ENCODE results near the gene BAHCC1. TPM values are rescaled to one million over a fixed set of nuclear protein-coding genes. Genes with fewer than 3 reads are reported as not detected.

BAHCC1 gene
- total and polyA plus RNA-seq, 9 of the 15 experiments (the other 6 are each of a cell fraction or from before 2014, with no cell fraction given) = 0.14 to 26.9 (median 5.0) TPM

DNA sequence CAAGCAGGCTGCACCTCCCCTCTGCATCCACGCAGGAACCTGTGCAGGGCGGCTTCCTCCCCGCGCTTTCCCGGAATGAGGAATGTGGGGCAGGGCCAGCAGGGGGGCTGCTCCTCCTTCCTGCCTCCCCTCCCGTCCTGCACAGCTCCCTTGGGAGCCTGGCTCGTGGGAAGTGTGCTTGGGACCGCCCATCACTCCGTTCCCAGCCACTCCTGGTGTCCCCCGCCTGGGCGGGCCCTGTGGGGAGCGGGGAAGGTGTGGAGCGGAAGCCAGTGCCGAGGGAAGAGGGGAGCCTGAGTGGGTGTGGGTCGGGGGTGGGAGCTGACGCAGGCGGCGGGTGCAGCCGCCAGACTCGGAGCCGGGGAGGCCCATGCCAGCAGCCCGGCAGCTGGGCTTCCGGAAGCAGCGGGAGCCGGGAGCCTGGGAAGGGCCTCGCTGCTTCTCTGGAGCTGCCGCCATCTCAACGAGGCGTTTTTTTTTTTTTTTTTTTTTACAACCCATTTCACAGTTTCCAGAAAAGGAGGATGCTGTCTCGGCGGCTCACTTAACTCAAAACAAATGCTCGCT lies 24.1 kb downstream of the BAHCC1 start (continued):
- TF ChIP-seq VEZF1 (CRISPR knock-in tag; IDR thresholded peaks at IDR 0.05) (peak; percentile 29; the same call in 1 of the 2 replicates), E2F6 (IDR thresholded peaks at IDR 0.05; ENCODE audit: borderline replicate concordance in 1 of 2, extremely low read depth in 1 of 2, insufficient read depth in 1 of 2, insufficient read length in 1 of 2, low read depth in 1 of 2, low read length in 1 of 2, poor library complexity in 1 of 2, severe bottlenecking in 1 of 2) (peak in 1 of 2 experiments; percentile 50), LARP7 (IDR thresholded peaks at IDR 0.05) (no peak), LCOR (CRISPR knock-in tag; IDR thresholded peaks at IDR 0.05) (no peak), OTX1 (CRISPR knock-in tag; IDR thresholded peaks at IDR 0.05) (no peak), TFAM (CRISPR knock-in tag; conservative IDR thresholded peaks at IDR 0.05) (no peak), L3MBTL2 (IDR thresholded peaks at IDR 0.05) (peak; percentile 43), SAFB (IDR thresholded peaks at IDR 0.05; ENCODE audit: borderline replicate concordance, low read depth, low read length) (peak; percentile 69; the same call in 1 of the 2 replicates), MAFG (tag; conservative IDR thresholded peaks at IDR 0.05) (no peak), CBX3 (IDR thresholded peaks at IDR 0.05; ENCODE audit: borderline replicate concordance in 1 of 2, low read length in 2 of 2) (no peak), HMG20A (CRISPR knock-in tag; conservative IDR thresholded peaks at IDR 0.05) (no peak), RBFOX2 (IDR thresholded peaks at IDR 0.05; ENCODE audit: low read depth, low read length) (peak; percentile 37; the same call in 1 of the 2 replicates), ZBTB49 (CRISPR knock-in tag; IDR thresholded peaks at IDR 0.05; ENCODE audit: borderline replicate concordance) (no peak)
